GM21515 (cell line): ENCODE results near the gene GJB4.
A peak's percentile ranks its signal among the peaks of the same experiment; 100 is the strongest.
"Not testable (repeated sequence)": the region's sequence is repeated elsewhere in the genome, so short reads cannot be mapped to it uniquely, and the experiment has no call there.

Source experiments
- ATAC-seq: cut with Tn5 transposase; IDR thresholded peaks from one replicate; pipeline ENCODE4 v1.9.1; 2021; ENCODE audit not compliant: unreplicated experiment

Gene GJB4

GRCh38 chr1:34759503-34760357 lies at the start of gene GJB4:
Gene GJB4 (plus strand): TSS chr1:34759740. CDS start chr1:34761255, 1,515 bp downstream.
- ATAC-seq: no peak

GRCh38 chr1:34710812-34711211 lies 48.7 kb upstream of the GJB4 start:
- ATAC-seq: no peak

GRCh38 chr1:34711485-34711884 lies 48.1 kb upstream of the GJB4 start:
- ATAC-seq: no peak

- ATAC-seq: no peak
Measured at GRCh38 chr1:34712007-34712688, 47.4 kb upstream of the GJB4 start.

DNA sequence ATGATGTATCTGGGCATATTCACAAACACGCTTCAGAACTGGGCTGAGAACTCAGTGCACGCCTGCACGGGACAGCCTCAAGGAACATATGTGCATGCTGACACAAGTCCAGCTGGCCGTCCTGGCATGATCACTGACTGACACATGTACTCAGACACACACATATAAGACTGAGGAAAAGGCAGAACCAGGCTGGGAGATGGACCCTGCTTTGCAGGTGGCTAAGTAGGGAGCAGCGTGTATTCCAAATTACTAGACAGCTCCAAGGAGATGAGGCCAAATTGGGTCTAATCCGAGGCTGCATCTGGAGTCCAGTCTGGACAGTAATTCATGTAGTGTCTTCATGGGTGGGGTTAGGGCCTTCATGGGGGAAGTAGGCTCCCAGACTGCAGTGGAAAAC lies 46.1 kb upstream of the GJB4 start:
- ATAC-seq: no peak

GRCh38 chr1:34714386-34714785 lies 45.2 kb upstream of the GJB4 start:
- ATAC-seq: no peak

DNA sequence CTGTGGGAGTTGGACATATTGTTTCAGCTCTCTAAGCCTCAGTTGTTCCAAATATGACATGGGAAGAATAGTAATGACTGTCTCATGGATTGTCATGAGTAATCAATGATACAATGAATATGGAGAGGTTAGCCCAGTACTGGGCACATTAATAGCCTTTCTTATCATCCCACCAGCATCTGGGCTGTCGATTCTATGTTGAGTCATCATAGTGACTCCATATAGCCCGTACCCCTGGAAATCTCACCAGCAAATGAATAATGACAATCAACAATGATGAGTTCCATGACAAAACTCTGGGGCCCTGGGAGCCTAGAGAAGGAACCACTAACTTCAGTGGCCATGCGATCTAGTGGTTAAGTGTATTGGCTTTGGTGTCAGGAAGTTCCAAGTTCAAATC lies 44.4 kb upstream of the GJB4 start:
- ATAC-seq: no peak

DNA sequence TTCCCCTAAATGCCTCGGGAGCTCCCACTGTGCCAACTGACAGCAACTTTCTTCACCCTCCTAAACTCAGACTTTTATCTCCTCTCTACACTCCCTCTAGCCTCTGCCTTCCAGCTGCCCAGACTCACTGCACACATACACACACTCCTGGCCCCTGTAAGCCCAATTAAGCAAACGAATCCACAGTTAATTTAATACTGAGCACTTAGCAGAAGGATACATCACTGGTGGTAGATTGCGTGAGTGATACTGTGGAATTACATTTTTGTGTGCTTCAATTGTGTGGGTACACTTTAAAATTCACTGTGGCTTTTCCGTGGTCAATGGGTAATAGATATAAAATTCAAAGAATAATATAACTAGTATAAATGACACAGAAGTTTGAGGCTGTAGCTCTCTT lies 38.3 kb upstream of the GJB4 start:
- ATAC-seq: no peak

- no peak for ATAC-seq
Measured at GRCh38 chr1:34721646-34722355, 37.7 kb upstream of the GJB4 start.

DNA sequence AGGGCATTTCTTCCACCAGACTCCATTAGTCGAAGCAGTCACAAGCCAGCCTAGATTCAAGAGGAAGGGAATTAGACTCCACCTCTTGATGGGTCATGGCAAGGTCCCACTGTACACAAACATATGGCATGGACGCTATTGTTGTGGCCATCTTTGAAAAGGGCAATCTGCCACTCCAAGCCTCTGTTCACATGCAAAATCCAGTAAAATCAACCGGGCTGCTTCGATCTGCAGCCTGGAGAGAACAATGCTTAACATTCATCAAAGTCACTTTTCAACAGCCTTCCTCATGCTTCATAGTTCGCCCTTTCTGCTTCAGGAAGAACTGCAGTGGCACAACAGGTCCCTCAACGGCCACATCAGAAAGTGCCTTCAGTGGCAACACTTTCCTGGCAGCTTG lies 32.7 kb upstream of the GJB4 start:
- ATAC-seq: no peak

DNA sequence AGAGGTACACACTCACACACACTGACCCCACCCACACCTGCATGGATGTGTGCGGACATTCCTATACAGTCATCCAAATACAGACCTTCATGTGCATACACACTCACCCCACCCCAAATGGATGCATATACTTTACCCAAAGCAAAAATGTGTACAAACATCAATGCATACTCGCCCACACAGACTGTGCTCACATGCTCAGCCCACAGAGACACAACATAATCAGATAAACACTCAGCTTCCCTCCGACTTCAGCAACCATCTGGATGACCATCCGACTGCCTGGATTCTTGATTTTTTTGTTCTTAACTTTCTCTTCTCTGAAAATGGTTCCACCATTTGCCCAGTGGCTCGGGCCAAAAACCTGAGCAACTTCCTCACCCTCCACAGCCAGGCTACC lies 29.1 kb upstream of the GJB4 start:
- ATAC-seq: no peak

DNA sequence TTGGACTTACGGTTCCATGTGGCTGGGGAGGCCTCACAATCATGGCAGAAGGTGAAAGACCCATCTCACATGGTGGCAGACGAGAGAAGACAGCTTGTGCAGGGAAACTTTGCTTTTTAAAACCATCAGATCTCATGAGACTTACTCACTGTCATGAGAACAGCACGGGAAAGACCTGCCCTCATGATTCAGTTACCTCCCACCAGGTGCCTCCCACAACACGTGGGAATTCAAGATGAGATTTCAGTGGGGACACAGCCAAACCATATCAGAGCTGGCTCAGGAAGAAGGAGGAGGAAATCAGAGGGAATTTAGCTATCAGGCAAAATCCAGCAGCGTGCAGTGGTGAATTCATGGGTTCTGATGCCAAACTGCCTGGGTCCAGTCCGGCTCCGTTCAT lies 26.7 kb upstream of the GJB4 start:
- not testable (repeated sequence) for ATAC-seq

GRCh38 chr1:34736692-34737091 lies 22.8 kb upstream of the GJB4 start:
- ATAC-seq: no peak

GRCh38 chr1:34737236-34737635 lies 22.3 kb upstream of the GJB4 start:
- not testable (repeated sequence) for ATAC-seq

DNA sequence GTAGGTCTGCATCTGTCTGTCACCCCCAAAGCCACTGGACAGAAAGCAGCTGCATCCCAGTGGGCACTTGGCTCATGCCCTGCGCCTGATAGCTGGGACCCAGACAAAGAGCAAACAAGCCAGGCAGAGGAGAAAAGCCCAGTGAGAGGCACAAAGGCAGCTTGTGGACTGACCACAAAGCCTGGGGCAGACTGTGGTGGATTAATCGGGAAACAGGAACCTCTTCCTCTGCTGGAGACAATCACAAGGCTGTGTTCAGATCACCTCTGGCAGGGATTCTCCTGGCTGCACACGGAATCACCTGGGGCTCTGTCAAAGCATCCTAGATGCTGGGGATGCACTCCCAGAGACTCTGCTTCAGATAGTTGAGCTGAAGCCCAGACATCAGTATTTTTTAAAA lies 19.9 kb upstream of the GJB4 start:
- ATAC-seq: no peak

DNA sequence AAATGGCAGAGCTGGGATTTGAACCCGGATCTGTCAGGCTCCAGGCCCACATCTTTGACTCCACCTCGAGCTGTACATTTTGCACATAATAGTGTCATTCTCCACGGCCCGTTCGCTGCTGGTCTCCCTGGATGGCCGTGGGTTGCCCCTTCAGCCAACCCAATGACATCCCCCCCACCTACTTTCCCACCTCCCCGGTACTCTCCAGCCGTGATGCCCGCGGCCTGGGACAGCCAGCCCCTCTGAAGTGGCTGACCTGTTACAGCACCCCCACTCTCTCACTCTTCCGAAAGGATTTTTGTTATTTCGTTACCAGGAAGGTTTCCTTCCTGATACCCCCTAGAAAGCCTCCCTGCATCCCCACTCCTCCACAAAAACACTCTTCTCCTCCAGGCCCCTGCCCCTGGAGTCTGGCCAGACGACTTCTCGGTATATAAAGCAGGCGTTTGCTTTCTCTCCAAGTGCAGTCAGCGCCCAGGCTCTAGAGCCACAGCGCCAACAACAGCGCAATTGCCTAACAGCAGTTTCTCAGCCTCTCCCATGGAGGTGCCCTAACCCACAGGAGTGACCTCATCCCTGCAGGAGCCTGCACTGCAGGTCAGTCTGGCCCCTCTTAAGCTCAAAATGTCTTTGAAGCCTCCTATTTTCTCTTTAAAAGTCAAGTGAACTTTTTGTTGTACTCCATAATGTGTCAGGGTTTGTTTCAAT lies 19.2 kb upstream of the GJB4 start:
- ATAC-seq: no peak

DNA sequence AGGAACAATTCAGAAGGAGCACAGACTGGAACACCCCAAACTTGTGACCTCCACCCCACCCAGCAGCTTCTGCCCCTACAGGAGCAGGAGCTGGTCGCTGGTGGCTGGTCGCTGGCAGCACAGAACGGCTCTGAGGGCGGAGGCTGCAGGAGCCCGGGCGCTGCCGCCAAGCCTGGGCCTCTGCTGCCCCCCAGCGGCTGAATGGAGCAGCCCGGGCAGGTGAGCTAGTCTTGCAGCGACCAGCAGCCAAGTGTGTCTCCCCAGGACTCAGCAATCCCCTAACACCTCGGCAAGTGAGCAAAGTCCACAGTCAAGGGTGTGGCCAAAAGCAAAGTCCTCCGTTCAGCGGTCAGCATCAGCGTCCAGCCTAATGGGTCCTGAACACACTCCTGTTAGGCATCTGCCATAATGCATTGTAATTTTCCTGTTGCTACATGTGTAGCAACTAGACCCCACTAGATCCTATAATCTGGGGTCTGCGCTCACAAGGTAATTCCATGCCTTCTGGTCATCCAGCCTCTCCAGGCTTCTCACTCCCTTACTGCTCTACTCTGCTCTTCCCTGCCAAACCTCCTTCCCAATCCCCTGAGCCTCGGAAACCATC lies 16.8 kb upstream of the GJB4 start:
- ATAC-seq: peak; percentile 65

GRCh38 chr1:34743775-34744174 lies 15.8 kb upstream of the GJB4 start:
- ATAC-seq: no peak

GRCh38 chr1:34744851-34745250 lies 14.7 kb upstream of the GJB4 start:
- ATAC-seq: no peak

- no peak for ATAC-seq
Measured at GRCh38 chr1:34745666-34746065, 13.9 kb upstream of the GJB4 start.

- no peak for ATAC-seq
Measured at GRCh38 chr1:34746101-34746500, 13.4 kb upstream of the GJB4 start.
